ENCODE data around the gene CRB3. TPM values are rescaled to one million over a fixed set of nuclear protein-coding genes. Genes with fewer than 3 reads are reported as not detected.

The CRB3 gene
- total and polyA plus RNA-seq, 2 of the 4 experiments (the other 2 are of a cell fraction), result not detected

DNA sequence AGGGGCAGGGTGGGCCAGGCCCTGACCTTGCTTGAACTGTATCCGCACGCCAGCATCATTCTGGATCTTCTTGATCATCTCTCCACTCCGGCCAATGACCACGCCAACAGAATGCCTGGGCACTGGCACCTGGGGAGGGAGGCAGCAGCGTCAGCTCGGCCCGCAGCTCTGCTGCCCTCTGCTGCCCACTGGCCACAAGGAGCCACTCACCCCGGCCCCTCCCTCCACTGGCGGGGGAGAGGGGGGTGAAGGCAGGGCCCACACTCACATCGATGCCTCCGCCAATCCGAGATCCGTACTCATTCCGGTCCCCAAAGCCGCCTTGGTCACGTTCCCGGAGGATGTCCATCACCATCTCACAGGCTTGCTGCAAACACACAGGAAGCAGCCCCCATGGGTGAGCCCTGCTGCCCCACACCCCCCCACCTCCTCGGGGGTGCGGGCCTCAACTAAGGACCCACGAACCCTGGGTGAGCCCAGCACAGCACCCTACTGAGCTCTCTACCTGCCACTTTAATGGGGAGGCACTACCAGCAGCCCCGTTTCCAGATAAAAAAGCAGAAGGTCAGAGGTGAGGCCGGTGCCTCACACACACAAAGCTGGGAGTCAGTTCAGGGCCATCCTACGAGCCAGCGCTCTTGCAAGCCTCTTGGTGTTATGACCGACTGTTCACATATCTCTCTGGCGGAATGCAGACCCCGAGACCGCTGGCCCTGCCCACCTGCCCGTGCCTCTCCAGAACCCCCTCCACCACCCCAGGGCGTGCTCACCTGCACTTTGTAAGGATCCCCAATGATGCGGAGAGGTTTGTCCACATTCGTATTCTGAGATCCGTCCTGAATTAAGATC, 46.1 kb upstream of the CRB3 start:
- Histone ChIP-seq H3K36me3 (ENCODE audit: control insufficient read depth, insufficient read depth, low read length) (peaks cover 77% of the 10 kb centered on the region), H4K20me1 (ENCODE audit: insufficient read depth, low read length) (peaks cover 57% of the 10 kb centered on the region), H2AK9ac (replicated peaks; ENCODE audit: low read depth, low read length, poor library complexity) (peak overlapping the region; percentile 55), H3K4me3 (ENCODE audit: insufficient read depth, low read depth, low read length) (no peak overlapping the region), H3K9me1 (ENCODE audit: insufficient read depth, low read length) (no peaks in the 10 kb centered on the region), H4K8ac (ENCODE audit: low read depth in 2 of 2, low read length in 2 of 2) (no peak overlapping the region), H3K79me1 (ENCODE audit: low read depth in 1 of 2, low read length in 2 of 2) (peaks cover 0 to 41% of the 10 kb centered on the region in 2 experiments; a peak in 2 of 4 replicates), H3K9me3 (ENCODE audit: control insufficient read depth, insufficient read depth, low read length) (no peaks in the 10 kb centered on the region), H2BK20ac (ENCODE audit: low read depth, low read length) (no peak overlapping the region), H2BK15ac (ENCODE audit: low read depth, low read length) (no peak overlapping the region), H4K5ac (ENCODE audit: low read depth, low read length) (no peak overlapping the region), H3K4me1 (ENCODE audit: control insufficient read depth, insufficient read depth, low read length) (no peaks in the 10 kb centered on the region), H2BK5ac (ENCODE audit: low read depth, low read length, poor library complexity, severe bottlenecking) (no peak overlapping the region), H3K23ac (ENCODE audit: low read depth, low read length) (no peak overlapping the region), H3K18ac (ENCODE audit: low read depth, low read length) (no peak overlapping the region), H4K91ac (ENCODE audit: insufficient read depth, low read depth, low read length) (no peak overlapping the region), H3K27me3 (ENCODE audit: control insufficient read depth, insufficient read depth, low read length) (no peaks in the 10 kb centered on the region), H3K4ac (ENCODE audit: low read depth, low read length) (no peak overlapping the region), H3K56ac (ENCODE audit: extremely low read depth, insufficient read depth, low read length) (no peak overlapping the region), H3K4me2 (ENCODE audit: low read depth, low read length) (no peak overlapping the region), H2AFZ (replicated peaks; ENCODE audit: low read length, poor library complexity) (no peak overlapping the region), H3K14ac (replicated peaks; ENCODE audit: low read depth, low read length) (no peak overlapping the region), H3K27ac (ENCODE audit: insufficient read depth, low read length) (no peak overlapping the region), H2BK120ac (ENCODE audit: low read depth, low read length) (no peak overlapping the region), H3K9ac (ENCODE audit: low read depth, low read length) (no peak overlapping the region), H2AK5ac (ENCODE audit: low read depth, low read length) (no peak overlapping the region; the same call in 1 of the 2 replicates)
- ChIA-PET POLR2A (ENCODE audit: unreplicated experiment) (no interaction called here), CTCF (no interaction called here)
- no TSS peak for BruUV-seq (replicated peaks)
- in situ Hi-C loops (cut with MboI; ENCODE audit: low sequenced_read_pairs) (no loop called here), intact Hi-C loops (cut with micrococcal nuclease) (loop anchor here (10.0 kb wide), 1 partner anchor 373 kb away; no protein-coding TSS in a partner anchor), dilution Hi-C loops (cut with HindIII; ENCODE audit: low sequenced_read_pairs, unreplicated experiment) (no loop called here)
- WGBS, 2 experiments (ENCODE audit: extremely low coverage in 2 of 2, insufficient read length in 1 of 2), result 80% methylated on average over 6 of the region's 33 CpGs; no CpG with 5 or more reads in 1 of the 2 experiments
- ATAC-seq (ENCODE audit: low read depth) (peak; percentile 77), DNase-seq (peak; percentile 5)
- TF ChIP-seq FOS (IDR thresholded peaks at IDR 0.05; ENCODE audit: low read depth, low read length) (no peak), RAD21 (IDR thresholded peaks at IDR 0.05; ENCODE audit: low read length) (peak; percentile 37), MAZ (IDR thresholded peaks at IDR 0.05; ENCODE audit: borderline replicate concordance, low read depth, low read length) (peak; percentile 58; the same call in 1 of the 2 replicates), BHLHE40 (IDR thresholded peaks at IDR 0.05; ENCODE audit: low read depth, low read length) (no peak), NFE2L2 (IDR thresholded peaks at IDR 0.05; ENCODE audit: low read depth, low read length) (no peak), SMC3 (IDR thresholded peaks at IDR 0.05; ENCODE audit: low read depth, low read length) (peak; percentile 32; the same call in 1 of the 2 replicates), RFX5 (IDR thresholded peaks at IDR 0.05; ENCODE audit: low read depth, low read length) (no peak), MXI1 (IDR thresholded peaks at IDR 0.05; ENCODE audit: borderline replicate concordance, low read depth, low read length) (no peak), USF2 (IDR thresholded peaks at IDR 0.05; ENCODE audit: low read depth, low read length) (no peak), CEBPB (IDR thresholded peaks at IDR 0.05; ENCODE audit: low read depth, low read length) (no peak), MAFK (IDR thresholded peaks at IDR 0.05; ENCODE audit: low read depth, low read length) (no peak), RCOR1 (IDR thresholded peaks at IDR 0.05; ENCODE audit: insufficient replicate concordance, low read length) (no peak), CHD1 (IDR thresholded peaks at IDR 0.05; ENCODE audit: low read depth, low read length) (no peak), POLR2A (IDR thresholded peaks at IDR 0.05; ENCODE audit: low read depth, low read length) (no peak)
- TF ChIP-seq, protein P1, sequence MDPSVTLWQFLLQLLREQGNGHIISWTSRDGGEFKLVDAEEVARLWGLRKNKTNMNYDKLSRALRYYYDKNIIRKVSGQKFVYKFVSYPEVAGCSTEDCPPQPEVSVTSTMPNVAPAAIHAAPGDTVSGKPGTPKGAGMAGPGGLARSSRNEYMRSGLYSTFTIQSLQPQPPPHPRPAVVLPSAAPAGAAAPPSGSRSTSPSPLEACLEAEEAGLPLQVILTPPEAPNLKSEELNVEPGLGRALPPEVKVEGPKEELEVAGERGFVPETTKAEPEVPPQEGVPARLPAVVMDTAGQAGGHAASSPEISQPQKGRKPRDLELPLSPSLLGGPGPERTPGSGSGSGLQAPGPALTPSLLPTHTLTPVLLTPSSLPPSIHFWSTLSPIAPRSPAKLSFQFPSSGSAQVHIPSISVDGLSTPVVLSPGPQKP (IDR thresholded peaks at IDR 0.05; ENCODE audit: borderline replicate concordance, low read depth, low read length), result no peak
